Left kidney (tissue), 2 donors: ENCODE results near the gene TENM4. TPM values are rescaled to one million over a fixed set of nuclear protein-coding genes. Genes with fewer than 3 reads are reported as not detected.

Experiments used
- DNase-seq: peaks from one replicate; pipeline ENCODE4 v3.0.0-alpha.2; 2013
- polyA plus RNA-seq: library from polyadenylated mRNA; unstranded; fragments of 120-200 nt; gene quantifications from one replicate; pipeline ENCODE4 v1.2.1, GENCODE V29; 2013; ENCODE audit not compliant: insufficient read length

TENM4 gene
- polyA plus RNA-seq, 1 donor: 24.5 TPM

DNA sequence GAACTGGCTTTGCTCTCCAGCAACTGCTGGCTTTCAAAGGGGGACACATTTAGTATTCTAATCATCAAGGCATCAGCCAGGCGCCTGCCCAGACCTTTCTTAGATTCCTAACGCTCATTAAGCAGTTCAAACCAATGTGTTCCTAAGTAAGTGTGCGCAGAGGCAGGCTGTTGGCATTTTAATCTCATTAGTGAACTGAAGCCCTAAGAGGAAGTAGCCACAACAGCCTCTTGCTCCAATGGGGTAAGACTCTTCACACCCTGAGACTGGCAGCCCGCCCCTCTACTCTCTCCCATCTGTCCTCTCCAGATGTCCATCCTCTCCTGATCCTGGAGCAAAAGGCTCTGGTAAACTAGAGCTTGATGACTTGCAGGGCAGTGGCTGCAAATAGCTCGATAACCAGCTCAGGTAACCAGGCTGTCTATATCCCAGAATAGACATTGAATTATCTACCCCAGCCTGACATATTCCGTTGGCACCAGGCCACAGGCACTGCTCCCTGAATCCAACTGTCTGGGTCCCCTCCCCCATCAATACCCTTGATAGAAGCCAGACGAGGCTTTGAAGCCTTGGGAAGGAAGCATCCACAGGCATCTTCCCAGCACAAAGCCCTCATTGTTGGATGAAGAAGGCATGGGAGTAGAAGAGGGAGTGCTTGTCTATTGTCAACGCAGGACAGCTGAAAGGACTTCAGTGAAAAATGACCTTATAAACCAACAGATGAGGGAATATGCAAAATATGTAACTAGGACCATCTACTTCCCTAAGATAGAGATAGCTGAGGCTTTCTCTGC is 321.1 kb downstream of the TENM4 start:
- DNase-seq: no peak

GRCh38 chr11:79117488-79117887 is 323.3 kb downstream of the TENM4 start:
- DNase-seq: no peak

DNA sequence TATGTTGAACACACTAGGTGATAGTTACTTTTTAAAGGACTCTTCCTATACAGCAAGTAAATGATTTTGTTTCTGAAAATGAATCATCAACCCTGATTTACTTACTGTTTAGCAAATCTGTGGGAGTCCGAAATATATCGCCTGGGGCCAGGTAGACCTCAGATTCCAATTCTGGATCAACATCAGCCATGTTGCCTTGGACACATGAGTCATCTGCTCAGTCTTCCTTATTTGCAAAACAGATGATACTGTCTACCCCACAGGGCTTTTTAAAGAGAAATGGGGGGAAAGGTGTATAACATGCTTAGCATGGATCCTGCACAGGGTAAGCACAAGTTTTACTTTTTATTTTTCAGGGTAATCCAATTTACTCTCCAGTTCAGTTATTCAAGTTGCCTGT is 324.2 kb downstream of the TENM4 start:
- no peak for DNase-seq

DNA sequence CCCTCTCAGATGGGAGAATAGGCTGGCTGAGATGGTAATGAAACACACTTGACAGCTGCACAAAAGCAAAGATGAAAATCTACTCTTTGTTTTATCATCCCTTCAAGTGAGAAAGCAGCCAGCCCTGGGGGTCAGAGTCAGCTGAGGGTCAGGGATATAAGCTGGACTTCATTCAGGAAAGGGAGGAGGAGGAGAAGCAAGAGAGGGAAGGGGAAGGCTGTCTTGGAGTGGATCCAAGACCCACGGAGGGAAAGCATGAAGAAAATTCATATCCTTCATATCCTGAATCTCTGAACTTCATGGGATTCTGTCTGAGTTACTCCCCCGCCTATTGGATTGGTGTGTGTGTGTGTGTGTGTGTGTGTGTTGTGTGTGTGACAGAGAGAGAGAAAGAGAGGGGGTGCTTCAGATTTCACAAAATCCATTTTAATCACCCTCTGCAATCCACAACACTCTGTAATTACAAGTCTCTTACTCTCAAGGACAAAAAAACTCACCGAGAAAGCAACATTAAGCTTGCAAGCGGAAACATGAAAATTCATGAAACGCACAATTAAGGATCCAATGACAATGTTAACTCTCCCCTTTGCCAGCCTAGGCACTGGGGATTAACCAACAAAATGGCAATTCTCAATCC is 327.7 kb downstream of the TENM4 start:
- DNase-seq: no peak

GRCh38 chr11:79110796-79111195 is 330.0 kb downstream of the TENM4 start:
- no peak for DNase-seq

GRCh38 chr11:79110321-79110720 is 330.5 kb downstream of the TENM4 start:
- no peak for DNase-seq

DNA sequence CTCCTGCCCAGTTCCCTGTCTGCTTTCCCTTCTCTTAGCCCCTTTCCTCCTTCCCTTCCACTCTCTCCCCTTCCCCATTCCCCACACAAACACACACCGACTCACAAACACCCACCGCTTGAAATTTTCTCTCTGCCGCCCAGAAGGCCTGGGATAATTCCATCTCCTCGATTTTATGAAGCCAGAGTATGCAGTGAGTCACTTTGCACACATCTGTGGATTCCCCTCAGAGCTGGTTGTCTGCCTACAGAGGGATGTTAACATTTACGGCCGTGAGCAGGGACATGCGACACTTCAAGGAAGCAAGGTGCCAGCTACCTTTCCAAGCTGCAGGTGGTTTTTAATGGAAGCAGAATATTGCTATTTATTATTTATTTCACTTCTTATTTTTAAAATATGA is 332.0 kb downstream of the TENM4 start:
- no peak for DNase-seq

DNA sequence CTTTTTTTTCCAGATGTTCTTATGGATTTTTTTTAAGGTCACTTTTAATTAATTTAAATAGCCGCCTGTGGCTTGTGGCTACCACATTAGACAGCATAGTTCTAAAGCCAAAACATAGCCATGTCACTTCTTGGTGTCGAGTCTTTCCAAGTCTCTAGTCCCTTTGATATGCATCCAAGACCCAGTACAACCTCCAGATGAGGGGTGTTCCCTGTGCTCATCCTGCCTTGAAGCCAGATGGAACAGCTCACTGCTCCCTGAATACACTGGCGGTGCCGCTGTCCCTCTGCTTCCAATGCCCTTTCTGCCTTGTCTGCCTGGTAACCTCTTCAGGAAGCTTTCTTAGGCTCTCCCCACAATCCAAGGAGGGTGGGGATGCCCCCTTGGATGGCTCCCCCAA is 338.0 kb downstream of the TENM4 start:
- DNase-seq: no peak

- DNase-seq: no peak
Observed at GRCh38 chr11:79101656-79102055, 339.2 kb downstream of the TENM4 start.

GRCh38 chr11:79100093-79100910 is 340.5 kb downstream of the TENM4 start:
- no peak for DNase-seq

- no peak for DNase-seq
Observed at GRCh38 chr11:79098146-79098545, 342.7 kb downstream of the TENM4 start.

GRCh38 chr11:79097246-79097875 is 343.5 kb downstream of the TENM4 start:
- no peak for DNase-seq

DNA sequence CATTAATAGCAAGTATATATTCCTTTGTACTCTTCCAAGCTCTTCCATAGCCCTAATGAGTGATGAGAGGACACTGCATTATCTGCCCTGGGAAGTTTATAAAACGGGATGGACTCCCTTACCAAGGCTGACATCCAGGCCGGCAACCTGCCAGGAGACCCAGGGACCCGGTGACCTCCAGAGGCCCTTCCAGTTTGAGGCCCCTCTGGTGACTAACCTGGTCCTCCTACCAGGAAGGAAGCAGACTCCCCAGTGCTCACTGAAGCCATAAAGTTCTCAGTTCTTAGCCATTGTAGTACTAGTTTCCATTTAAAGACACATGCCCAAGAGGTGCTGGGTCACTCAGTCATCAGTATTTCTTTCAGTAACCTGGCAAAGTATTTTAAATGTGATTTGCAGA is 345.4 kb downstream of the TENM4 start:
- DNase-seq: no peak

DNA sequence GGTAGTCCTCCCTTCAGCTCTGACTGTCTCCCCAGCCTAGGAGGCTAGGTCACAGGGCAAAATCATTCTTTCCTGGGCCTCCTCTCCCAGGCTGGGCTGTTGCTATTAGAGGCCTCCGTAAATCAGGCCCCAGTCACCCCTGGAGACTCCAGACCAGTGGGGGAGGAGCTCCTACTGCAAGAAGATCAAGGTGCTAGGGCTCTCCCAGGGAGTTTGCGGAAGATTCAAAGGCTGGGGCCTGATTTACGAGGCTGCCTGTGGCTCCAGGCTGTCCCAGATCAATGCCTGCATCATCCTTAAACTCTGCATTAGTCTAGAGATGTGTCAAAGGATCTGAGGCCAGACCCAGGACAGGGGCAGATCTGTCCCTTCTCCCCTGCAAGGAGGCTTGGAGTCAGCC is 346.2 kb downstream of the TENM4 start:
- DNase-seq: peak; percentile 72

GRCh38 chr11:79092791-79093353 is 348.0 kb downstream of the TENM4 start:
- DNase-seq: no peak

- no peak for DNase-seq
Observed at GRCh38 chr11:79090191-79090705, 350.6 kb downstream of the TENM4 start.

DNA sequence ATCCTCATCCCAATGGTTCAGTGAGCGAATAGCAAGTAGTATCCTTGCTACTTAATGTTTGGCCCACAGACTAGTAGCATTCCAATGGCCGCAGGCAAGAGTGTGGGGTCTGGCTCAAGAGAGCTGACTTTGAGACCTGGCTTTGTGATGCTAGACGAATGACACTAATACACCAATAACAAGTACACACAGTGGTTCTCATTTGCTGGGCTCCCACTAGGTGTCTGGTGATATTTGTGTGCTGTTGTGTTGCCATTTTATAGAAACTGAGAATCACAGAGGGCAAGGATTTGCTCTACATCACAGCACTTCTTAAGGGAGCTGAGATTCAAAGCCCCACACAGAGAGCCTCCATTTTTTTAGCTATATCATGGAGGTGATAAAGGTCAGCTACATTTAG is 351.2 kb downstream of the TENM4 start:
- DNase-seq: no peak

- no peak for DNase-seq
Observed at GRCh38 chr11:79088967-79089366, 351.9 kb downstream of the TENM4 start.

GRCh38 chr11:79087961-79088318 is 352.9 kb downstream of the TENM4 start:
- DNase-seq: peak; percentile 59

GRCh38 chr11:79087238-79087960 is 353.4 kb downstream of the TENM4 start:
- DNase-seq: peak; percentile 74

GRCh38 chr11:79086056-79086455 is 354.8 kb downstream of the TENM4 start:
- no peak for DNase-seq
